Activated T-helper 1 cell treated with anti-CD3 and anti-CD28 coated beads, Interleukin-2, amount 50 U/mL, for 16 hours (primary cell): ENCODE measurements around the gene MCTP1.
"Not testable (repeated sequence)": the region's sequence is repeated elsewhere in the genome, so short reads cannot be mapped to it uniquely, and the experiment has no call there.

Experiments
- DNase-seq, 2 donors: peaks; one replicate each; pipeline ENCODE4 v3.0.0-alpha.2; 2020; ENCODE audit warnings: low read depth in 1 of 2, low spot score in 1 of 2

Gene MCTP1

DNA sequence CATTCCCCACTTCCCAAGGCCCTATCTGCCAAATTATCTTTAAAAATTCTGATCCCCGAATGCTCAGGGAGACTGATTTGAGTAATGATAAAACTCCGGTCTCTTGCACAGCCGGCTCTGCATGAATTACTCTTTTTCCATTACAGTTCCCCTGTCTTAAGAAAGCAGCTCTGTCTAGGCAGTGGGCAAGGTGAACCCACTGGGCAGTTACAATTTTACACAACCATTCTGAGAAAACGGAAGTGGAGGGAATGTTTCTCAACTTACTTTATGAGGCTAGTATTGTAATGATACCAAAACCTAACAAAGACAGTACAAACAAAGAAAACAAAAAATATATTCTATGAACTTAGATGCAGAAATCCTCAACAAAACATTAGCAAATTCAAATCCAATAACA lies 100.0 kb downstream of the MCTP1 start:
- no peak for DNase-seq

DNA sequence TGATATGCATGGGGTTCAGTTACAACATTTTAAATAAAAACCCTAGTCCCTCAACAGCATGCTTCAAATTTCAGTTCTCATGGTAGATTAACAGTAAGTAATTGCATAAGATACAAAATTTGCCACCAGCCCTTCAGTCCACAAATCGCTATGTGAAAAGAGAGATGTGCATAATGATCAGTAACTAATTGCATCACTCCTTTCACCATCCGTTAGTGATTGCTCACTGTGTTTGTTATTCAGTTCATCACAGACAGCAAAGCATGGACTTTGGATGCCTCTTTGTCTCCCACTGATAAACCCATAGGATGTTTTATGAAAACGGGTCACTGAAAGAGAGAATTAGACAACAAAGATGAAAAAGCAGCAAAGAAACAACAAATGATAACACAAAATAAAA lies 103.2 kb downstream of the MCTP1 start:
- no peak for DNase-seq

DNA sequence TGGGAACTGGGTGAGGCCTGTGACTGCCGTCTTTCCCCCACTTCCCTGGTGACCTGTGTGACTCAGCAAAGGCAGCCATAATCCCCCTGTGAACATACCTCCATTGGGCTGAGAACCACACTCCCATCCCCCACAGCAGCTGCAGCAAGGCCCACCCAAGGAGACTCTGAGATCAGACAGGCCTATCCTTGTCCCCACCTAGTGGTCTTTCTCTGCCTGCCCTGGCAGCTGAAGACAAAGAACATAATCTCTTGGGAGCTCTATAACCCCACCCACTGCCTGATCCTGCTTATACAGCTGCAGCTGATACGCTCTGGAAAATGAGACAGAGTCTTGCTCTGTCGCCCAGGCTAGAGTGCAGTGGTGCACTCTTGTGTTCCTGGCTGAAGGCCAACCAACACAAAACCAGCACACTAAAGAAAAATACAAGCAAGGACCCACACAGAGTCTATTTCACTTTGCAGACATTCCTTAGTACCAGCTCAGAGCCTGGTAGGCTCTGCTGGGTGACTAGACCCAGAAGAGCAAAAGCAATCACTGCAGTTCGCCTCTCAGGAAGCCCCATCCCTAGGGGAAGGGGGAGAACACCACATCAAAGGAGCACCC lies 106.7 kb downstream of the MCTP1 start:
- no peak for DNase-seq

DNA sequence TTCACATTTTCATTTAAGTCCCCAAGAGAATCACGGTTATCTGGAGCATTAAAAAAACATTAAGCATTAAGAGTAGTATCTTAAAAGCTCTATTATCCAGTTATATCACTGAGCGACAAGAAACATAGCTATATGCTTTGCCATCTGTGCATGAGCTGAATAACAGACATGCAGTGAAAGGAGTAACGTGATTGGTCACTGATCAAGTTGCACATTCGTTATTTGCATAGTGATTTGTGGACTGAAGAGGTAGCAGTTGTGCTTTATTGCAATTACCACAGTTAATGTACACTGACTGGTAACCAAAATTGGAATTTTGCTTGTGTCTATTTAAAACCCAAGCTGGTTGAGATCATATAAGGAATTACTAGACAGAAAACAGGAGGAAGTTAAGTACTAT lies 107.4 kb downstream of the MCTP1 start:
- DNase-seq = no peak

DNA sequence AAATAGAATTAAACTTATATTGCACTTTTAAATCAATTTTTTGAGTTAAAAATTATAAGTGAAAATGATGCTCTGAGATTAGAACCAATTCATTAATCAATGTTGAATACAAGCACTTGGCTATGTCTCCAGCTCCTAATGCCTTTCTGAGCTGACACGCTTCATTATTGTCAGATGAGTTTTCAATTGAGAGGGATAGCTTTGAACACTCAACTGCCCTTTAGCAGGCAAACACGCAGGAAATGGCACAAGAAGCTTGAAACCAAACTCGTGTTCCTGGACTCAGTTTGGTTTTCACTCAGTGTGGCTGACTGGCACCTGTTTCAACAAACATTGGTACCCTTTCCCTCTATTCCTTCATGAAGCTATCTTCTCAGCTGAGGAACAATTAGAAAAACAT lies 109.8 kb downstream of the MCTP1 start:
- no peak for DNase-seq

DNA sequence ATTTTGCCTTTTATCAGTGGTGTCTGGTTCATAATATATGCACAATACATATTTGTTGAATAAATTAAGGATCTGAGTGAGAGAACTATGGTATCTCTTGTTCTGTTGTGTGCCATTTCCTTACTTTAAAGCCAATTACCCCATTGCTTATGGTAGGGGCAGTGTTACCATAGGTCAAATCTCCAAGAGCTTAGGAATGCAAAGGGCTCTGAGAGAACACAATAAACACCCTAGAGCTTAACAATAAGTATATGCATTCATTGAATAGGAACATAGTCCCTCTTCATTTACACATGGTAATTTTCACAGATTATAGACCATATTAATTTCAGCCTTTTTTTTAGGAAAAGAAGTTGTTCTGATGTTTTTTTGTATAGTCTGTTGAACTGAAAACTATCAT lies 112.2 kb downstream of the MCTP1 start:
- DNase-seq = no peak

DNA sequence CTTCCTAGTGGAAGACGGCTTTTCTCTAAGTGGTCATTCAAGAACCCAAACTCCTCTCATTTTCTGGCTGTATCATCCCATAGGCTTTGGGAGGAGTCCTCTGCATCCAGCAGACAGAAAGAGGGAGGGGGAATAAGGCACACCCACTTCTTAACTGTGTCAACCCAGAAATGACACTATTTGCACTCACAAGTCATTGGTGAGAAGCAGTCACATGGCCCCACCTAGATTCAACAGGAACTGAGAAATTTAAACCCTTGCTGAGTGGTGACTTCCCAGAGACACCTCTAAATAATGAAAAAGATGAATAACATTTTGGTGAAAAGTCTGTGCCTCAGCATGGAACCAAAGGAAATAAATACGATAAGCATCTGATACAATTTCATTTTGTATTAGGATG lies 120.0 kb downstream of the MCTP1 start:
- no peak for DNase-seq

DNA sequence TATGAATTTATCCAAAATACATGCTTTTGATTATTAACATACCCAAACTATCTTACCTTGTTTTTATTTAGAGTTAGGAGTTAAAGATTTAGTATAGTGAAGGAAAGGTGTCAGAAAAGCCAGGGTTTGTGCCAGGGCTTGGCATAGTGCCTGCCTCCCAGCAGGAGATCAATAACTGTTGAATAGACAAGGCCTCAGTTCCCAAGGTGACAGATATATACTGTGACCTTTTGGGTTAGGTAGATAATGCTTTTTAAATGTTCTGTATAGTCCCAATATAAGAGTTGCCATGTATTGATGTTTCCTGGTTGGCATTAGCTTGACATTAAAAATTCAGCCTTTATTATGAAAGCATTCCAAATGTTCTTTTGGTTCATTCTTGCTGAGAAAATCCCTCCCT lies 121.8 kb downstream of the MCTP1 start:
- no peak for DNase-seq

DNA sequence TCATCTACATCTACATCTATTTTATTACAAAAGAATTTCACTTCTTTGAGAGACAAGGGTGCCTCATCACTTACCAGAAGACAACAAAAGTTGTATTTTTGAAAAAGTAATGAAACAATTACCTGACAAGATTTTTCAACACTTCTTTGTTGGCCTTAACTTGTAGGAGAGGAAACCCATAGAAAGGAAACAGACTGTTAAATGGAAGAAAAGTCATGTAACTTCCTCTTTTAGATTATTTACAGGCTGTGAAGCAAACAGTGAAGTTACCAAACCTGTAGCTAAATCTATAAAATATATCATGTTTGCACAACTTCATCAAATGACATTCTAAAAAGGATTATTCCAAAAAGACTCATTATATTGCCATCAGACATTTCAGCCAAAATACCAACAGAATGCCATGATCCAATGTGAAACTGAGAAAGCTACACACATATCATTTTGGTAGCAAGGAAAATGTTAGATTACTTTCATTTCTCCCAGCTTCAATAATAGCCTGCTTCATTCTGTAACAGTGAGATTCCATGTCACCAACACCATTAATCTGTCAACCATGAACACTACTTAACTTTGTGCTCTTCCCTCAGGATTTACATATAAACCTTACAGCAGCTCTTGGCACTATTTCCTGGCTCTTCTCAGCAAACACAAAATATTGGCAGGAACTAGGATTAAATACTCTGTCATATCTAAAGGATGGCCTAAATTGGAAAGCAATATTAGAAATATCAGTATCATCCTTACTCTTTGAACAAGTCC lies 122.5 kb downstream of the MCTP1 start:
- no peak for DNase-seq

DNA sequence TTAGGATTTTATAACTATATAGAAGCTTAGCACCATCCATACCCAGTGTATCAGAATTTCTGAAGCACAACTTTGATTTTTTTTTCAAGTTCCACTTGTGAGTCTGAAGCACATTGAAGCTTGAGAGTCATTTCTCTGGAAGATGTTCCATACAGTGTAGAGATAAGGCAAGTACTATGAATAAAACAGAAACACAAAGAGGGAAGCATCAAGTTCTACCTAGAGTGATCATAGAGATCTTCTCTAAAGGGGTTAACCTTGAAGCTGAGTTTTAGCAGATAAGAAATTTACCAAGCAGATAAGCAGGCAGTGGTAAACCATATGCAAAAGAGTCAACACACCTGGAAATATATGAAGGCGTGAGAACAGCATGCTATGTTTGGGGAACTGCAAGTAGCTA lies 125.3 kb downstream of the MCTP1 start:
- no peak for DNase-seq

DNA sequence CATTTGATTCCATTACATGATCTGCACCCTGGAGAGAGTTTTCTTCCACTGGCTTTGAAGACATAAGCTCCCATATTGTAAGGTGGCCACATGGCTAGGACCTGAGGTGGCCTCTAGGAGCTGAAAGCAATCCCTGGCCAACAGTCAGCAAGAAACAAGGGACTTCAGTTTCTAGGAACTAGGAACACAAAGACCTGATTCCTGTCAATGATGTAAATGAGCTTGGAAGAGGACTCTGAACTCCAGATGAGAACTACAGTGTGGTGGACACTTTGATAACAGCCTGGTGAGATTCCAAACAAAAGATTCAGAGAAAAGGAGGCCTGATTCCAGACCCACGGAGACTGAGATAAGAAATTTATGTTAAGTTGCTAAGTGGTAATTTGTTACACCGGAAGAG lies 129.0 kb downstream of the MCTP1 start:
- DNase-seq = no peak

DNA sequence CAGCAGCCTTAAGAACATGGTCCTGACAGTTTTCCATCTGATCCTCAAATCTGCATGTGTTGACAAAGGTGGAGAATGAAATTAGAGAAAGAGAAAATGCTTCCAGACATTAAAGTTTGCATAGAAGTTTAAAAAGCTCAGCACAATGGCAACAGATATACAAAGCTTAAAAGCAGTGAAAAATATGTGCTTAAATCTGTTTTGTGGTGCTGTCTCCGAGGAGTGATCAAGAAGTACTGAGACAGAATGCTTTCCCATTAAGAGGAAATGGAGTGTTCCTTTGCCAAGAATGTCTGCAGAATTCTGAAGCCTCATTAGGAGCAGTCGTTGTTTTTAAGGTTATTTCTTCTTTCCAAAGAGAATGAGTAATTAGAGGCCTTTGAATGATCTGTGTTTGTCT lies 131.4 kb downstream of the MCTP1 start:
- no peak for DNase-seq

DNA sequence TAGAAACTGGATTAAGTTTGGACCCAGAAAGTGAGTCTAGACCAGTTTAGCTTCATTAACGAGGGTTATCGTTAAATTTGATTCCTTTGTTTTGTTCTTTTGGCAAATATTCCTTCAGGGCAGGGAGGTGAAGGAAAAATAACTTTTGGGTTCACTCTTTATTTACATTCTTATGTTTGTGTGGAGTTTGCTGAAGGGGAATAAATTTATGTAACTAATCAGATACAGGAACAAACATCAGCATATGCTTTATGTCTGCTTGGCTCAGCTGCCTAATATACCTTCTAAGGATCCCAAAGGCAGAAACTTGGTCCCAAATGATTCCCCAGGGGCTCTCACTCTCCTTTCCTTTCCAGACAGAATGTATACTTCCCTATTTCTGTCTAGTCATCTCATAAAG lies 132.4 kb downstream of the MCTP1 start:
- DNase-seq = no peak

DNA sequence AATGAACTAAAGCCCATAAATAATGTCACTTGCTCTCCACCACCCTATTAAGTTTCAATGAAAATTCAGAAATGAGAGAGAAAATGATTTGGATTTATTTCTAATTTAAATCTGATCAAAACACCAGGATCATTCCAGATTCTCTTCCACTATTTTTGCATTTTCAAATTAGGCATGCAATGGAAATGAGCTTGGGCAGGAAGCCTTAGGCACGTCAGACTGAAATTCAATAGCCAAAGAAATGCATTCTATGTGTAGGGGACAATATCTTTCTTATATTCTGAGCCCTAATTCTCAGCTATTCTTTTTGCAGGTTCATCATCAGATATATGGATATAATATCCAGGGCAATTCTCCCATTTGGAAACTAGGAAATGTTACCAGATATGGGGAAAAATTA lies 132.8 kb downstream of the MCTP1 start:
- no peak for DNase-seq

DNA sequence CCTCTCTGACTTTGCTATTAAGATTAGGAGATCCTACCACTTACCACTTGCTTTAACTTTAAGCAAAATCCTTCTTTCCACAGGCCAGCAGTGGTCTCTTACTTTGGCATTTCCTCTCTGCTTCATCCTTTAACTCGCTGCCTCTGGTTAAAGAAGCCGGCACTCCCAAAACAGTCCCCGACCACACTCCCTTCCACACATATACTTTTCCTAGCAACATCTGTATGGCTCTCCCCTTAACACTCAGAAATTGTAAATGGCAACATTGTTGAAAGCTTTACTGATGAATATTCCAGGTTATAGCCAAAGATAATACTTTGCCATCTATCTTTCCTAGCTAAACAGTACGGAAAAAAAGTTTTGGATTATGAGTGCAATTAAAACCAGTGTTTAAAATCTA lies 133.2 kb downstream of the MCTP1 start:
- DNase-seq = no peak

DNA sequence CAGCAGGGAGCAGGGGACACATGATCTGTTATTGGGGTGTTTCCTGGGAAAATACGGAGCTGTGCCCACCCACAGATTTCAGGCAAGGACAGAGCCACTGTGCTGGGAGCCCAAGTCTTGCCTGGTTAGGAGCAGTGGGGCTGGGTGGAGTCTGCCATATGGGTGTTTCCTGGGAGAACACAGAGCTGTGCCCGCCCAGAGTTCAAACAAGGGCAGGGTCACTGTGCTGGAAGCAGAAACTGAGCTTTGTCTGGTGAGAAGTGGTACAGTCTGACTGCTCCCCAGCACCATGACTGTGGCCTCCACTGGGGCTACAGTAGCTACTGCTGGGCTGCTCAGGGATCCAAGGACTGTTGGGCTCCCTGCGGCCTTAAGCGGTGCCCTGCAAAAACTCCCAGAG lies 135.5 kb downstream of the MCTP1 start:
- no peak for DNase-seq

DNA sequence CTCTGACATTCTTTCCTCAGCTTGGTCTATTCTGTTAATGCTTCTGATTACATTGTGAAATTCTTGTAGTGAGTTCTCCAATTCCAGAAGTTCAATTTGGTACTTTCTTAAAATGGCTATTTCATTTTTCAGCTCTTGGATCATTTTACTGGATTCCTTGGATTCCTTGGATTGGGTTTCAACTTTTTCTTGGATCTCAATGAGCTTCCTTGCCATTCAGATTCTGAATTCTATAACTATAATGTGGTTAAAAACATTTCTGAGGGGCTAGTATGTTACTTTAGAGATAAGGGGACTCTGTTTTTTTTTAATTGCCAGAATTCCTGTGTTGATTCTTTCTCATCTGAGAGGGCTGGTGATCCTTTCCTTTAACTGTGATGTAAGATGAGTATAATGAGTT lies 136.4 kb downstream of the MCTP1 start:
- DNase-seq = no peak

DNA sequence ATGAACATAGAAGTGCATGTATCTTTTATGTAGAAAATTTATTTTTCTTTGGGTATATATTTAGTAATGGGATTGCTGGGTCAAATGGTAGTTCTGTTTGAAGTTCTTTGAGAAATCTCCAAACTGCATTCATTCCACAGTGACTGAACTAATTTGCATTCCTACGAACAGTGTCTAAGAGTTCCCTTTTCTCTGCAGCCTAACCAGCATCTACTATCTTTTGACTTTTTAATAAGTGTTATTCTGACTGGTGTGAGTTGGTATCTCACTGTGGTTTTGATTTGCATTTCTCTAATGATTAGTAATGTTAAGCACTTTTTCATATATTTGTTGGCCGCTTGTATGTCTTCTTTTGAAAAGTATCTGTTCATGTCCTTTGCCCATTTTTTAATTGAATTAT lies 141.0 kb downstream of the MCTP1 start:
- not testable (repeated sequence) for DNase-seq

DNA sequence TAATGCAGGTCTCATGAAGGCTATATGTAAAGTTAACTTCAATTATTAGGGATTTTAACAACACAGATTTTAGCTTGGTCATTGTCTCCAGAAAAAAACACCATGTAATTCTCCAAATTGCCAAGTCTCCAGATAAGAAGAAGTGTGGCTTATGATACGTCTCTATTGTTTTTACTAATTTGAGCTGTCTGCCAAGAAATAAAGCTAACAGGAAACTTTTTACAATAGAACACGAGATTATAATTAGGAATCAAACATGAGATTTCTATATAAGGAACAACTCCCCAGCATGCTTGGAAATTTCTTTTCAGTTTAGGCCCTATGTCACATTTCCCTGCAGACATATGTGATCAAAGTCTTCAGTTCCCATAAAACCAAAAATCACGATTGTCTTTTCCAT lies 142.7 kb downstream of the MCTP1 start:
- DNase-seq = no peak

DNA sequence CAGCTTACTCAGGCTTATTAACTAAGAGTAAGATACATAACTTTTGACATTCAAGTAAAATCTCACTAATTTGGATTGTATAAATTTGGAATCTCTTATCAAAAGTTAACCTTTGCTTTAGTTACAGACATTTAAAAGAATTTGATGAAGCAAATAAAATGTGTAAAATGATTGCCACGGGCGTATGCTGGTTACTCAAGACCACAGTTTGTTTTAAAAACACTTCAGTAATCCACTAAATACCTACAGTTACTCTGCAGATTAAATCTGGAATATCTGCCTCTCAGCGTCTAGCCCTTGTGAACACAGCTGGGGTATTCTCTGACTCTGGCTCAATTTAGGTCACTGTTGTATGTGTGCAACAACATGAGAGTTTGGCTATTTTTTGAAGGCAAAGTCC lies 143.8 kb downstream of the MCTP1 start:
- DNase-seq = no peak

DNA sequence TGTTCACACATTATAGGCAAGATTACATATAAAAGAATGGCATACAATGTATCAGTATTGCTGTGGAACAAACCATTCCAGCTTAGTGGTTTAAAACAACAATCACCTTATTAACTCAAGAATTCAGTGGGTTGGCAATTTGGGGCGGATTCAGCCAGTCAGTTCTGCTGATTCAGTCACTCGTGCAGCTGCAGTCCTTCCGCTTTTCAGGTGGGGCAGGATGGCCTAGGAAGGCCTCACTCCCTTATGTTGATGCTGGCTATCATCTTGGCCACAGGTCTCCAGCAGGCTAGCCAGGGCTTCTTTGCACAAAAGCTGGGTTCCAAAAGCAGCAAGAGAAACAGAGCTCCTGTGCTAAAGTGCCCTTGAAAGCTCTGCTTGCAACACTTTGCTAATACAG lies 150.6 kb downstream of the MCTP1 start:
- no peak for DNase-seq

DNA sequence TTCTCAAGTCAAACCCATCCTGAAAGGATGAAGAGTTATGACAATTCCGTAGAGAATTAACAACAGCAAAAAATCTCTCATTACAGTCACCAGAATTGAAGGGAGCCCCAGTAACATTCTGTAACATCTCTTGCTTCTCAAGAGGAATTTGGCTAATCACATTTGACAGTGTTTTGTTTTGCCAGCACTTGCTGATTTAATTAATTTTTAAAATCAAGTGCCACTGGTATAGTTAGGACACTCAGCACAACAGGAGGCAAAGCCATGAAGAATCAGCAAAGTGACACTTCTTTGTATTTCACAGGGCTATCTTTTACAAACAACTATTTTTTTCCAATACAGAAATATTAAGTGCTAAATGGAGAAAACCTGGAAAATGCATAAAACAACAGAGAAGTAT lies 152.8 kb downstream of the MCTP1 start:
- DNase-seq = no peak

DNA sequence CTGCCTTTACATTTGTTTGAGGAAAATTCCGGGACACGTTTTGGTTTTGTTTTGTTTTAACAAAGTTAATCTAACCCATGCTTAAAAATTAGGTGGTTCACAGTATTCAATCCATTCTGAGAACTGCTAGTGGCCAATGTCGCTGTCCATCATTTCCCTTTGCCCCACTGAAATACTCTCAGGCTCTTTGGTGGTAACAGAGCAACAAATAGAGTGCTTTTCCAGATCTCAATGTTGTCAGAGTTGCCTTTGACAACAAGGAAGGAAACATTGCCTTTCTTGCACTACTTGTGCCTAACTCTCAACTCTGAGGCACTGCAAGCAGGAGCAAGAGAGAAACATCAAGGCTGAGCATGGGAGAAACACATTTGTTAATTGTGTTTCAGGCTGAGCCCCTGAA lies 154.0 kb downstream of the MCTP1 start:
- no peak for DNase-seq
